Anterior cingulate cortex (tissue), 58 donors: ENCODE results near the gene SLC25A15.

Source experiments
- DNase-seq, 58 donors: peaks; one replicate each; lab custom pipeline; 2025; lab: John Stamatoyannopoulos, UW

Gene SLC25A15

GRCh38 chr13:40789275-40790153, at the start of gene SLC25A15:
Gene SLC25A15 (plus strand): TSS chr13:40789611. CDS start chr13:40793227, 3,616 bp downstream.
- DNase-seq: peak in 50 of 58 donors; percentile 10 to 67 (median 36)

- no peak for DNase-seq
Observed at GRCh38 chr13:40749327-40749726, 40.1 kb upstream of the SLC25A15 start.

DNA sequence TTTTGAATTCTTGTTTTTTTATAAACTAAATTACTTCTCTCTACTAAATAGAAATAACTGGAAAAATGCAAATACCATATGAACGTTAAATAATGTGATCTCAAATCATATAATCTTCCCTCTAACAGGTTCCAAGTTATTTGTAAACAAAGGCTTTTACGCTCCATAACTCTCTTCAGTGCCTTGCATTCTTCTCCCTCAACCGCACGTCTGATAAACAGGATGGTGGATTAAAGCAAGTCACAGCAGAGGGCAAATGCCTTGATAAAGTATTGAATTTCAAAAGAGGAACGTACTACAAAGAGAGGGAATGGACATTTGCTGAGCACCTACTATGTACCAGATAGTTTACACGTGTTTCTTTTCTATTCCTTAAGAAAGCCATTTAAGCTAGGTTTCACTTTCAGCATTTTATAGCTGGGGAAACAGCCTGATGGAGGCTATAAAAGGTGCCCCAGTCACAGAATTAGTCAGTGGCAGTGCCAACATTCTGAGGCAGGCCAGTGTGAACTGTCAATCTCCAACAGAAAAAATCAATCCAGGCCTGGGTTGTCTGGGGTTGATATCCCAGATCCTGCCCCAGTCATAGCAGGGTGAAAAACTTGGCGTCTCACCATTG, 34.2 kb upstream of the SLC25A15 start:
- DNase-seq: no peak

- DNase-seq: no peak
Observed at GRCh38 chr13:40756042-40756441, 33.4 kb upstream of the SLC25A15 start.

DNA sequence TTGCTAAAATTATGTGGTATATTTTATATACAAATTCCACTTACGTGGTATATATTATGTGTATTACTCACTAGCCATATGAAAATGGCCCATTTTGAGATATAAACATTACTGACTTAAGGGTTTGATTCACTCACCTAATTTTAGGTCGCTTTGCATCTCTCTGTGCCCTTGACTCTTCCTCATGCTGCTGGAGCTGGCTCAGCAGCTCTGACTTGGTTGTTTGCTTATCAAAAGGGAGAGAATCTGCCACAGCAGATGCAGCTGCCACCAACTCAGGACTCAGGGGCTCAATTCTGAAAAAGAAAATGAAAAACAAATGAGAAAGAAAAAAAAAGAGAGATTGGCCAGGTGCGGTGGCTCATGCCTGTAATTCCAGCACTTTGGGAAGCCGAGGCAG, 30.6 kb upstream of the SLC25A15 start:
- DNase-seq: no peak

- no peak for DNase-seq
Observed at GRCh38 chr13:40762849-40763248, 26.6 kb upstream of the SLC25A15 start.

DNA sequence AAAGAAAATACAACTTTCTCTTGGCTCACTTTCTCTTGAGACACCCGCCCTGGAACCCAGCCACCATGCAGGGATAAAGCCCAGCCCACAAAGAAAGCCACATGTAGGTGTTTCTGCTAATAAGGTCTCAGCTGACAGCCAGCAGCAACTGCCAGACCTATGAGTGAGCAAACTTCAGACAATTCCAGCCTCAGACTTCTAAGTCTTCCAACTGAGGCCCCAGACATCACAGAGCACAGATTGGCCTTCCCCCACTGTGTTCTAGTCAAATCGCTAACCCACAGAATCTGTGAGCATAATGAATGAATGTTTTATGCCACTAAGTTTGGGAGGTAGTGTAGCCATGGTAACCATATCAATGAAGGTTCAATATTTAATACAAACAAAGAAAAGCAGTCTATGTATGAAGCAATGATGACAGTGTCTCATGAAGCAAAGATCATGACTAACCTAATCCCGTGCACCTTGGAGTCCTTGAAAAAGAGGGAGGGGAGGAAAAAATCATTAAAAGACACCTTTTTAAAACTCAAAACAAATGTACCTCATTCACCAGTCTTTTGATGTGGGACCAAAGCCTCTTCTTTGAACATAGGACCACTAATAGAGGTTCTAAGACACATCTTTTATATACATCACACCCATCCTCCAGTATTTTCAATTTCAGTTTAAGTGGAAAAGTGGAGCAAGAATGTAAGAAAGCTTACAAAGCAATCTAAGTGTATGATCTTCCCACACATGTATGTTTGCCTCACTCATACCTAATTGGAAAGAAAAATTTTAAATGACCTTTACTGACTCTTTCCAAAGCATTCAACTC, 24.6 kb upstream of the SLC25A15 start:
- peak in 3 of 58 donors; percentile 3 to 8 (median 6) for DNase-seq

DNA sequence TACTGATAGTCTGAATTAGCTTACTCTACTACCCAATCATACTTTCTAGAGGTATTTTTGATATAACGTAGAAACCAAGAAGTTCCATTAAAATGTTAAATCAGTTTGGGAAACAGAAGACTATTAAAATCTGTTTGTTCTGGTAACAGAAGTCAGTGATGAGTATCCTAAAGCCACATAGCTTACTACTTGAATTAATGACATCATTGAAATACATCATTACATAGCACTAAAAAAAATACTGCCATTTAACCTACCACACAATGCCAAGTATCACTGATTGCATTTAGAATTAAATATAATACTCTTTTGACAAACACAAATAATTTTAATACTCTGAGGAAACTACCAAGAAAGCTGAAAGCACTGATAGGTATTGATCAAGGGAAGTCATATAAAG, 23.8 kb upstream of the SLC25A15 start:
- no peak for DNase-seq

DNA sequence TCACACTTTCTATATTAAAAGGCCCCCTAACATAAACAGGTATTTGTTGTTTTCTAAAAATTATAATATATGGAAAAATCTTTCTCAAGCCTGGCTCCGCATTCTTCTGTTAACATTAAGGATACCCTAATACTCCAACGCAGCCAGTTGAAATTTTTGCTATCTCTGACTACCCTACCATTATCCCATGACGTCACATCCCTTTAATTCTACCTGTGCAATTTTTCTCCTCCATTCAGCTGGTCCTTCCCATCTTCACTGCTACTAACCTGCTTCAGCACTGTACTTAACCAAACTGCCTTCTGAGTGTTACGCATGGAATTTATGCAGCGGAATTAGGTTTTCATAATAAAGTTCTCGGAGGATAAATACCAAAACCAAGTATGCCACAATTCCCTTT, 19.4 kb upstream of the SLC25A15 start:
- DNase-seq: no peak

- DNase-seq: no peak
Observed at GRCh38 chr13:40770609-40770933, 18.8 kb upstream of the SLC25A15 start.

DNA sequence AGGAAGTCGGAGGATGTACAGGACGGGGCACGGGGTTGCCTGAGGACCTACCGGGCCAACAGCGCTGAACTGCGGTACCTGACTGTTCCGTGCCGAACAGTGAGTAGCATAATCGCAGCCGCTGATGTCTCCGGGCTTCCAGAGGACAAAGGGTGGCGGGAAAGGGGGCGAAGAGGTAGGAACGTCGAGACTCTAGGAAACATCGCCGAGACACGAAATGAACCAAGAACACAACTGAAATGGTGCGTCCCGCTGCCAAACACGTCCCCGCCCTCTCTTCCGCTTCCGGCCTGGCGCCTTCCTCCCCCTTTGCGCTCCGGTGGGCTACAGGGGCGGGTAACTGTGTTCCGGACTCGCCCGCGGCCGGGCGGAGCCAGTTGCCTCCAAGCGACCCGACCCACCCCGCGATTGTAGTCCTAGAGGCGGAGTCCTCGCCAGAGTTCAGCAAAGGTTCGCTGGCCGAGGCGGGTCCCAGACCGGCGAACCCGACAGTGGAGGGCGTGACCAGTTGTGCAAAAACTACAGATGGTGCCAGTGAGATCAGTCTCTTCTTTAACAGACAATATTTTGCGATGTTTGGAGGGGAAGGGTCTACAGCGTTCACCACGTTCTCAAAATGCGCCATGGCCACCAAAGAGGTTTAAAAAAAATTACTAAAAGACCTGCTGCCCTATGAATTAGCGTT, 18.3 kb upstream of the SLC25A15 start, which contains the start of gene MRPS31:
Gene MRPS31 (minus strand): TSS at position 257 of the 685 bp plus-strand sequence. CDS start 54 bp downstream, at position 203.
- DNase-seq: peak; percentile 56 to 97 (median 90)

- DNase-seq: no peak
Observed at GRCh38 chr13:40772765-40773473, 16.5 kb upstream of the SLC25A15 start.

DNA sequence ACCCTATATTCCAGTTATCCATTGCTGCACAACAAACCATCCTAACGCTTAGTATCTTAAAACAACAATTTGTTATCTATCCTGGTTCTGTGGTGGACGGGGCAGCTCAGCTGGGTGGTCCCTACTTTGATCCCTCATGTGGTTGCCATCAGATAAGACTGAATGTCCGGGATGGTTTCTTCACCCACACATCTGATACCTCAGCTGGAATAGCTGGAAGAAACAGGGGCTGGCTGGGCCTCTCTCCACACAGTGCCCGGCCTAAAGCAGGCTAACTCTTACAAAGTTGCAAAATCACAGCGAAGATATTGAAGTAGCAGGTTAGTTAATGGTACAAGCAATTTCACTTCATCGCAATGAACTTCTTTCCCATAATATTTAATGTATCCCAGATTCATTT, 14.7 kb upstream of the SLC25A15 start:
- no peak for DNase-seq

DNA sequence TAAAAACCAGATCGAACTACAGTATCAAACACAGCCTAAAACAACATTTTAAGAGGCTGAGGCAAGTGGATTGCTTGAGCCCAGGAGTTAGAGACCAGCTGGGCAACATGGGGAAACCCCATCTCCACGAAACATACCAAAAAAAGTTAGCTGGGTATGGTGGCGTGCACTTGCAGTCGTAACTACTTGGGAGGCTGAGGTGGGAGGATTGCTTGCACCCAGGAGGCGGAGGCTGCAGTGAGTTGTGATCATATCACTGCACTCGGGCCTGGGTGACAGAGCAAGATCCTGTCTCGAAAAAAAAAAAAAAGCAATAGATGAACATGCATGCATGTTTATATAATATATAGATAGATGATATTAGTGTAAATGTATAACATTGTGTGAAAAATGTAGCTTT, 13.2 kb upstream of the SLC25A15 start:
- no peak for DNase-seq

GRCh38 chr13:40776681-40777165, 12.7 kb upstream of the SLC25A15 start:
- no peak for DNase-seq

DNA sequence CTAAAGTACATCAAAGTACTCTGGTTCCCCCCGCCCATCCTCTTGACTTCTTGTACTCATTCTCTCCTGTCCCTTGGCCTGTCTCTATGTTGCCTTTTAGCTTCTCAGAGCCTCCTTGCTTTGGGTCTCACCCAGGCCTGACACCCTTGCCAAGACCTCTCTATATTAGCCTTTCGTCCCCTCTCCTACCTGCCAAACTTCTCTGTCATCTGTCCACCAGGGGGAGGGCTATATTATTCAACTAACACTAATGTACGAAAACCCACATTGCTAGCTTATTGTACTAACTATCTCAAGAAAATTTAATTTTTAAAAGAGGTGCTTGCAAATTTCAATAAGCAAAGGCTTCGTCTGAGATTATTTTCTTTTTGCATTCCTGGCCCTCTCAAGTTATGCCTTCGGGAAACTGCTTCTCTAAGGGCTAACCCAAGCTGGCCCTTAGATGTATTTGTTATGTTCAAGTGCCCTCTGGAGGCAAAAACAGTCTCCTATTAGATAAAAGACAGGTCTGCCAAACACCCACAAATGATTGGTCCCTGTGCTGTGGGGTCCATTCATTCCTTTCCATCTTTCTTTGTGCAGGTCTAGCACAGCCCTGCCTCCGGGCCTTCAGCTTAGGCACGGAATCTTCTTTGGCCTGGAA, 12.1 kb upstream of the SLC25A15 start:
- peak in 5 of 58 donors; percentile 10 to 41 (median 19) for DNase-seq

- no peak for DNase-seq
Observed at GRCh38 chr13:40777809-40778175, 11.6 kb upstream of the SLC25A15 start.

- DNase-seq: no peak
Observed at GRCh38 chr13:40779049-40779448, 10.4 kb upstream of the SLC25A15 start.

DNA sequence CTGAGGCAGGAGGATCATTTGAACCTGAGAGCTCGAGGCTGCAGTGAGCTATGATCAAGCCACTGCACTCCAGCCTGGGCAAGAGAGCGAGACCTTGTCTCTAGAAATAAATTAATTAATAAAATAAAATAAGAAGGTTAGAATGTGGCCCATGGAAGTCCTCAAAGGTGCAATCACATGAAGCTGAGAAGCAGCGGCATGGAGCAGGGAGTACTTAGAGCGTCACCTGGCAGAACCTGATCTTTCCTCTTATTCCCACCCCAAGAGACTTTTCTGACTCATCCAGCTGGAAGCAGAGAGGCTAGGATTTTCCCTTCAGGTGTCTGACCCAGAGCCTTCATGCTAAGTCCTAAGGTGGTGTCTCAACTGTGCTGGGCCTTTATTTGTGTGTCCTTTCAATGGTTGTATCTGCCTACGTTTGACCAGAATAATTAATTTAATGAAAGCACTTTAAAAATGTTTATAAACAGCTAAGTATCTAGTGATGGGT, 9.6 kb upstream of the SLC25A15 start:
- DNase-seq: no peak
